HL-60 (cell line): ENCODE data around the gene TNFSF11.

Experiments used
- CTCF ChIP-seq: IDR thresholded peaks from one replicate; pipeline ENCODE4 v1.5.1; 2011; ENCODE audit warnings: low read length, control low read depth, inconsistent platforms; ENCODE audit not compliant: insufficient read depth
- POLR2AphosphoS5 ChIP-seq: IDR thresholded peaks from 2 replicates; pipeline ENCODE4 v1.6.1; 2012; ENCODE audit warnings: low read depth
- REST ChIP-seq: IDR thresholded peaks from 2 replicates; pipeline ENCODE4 v1.6.1; 2012; ENCODE audit warnings: low read depth; ENCODE audit not compliant: insufficient replicate concordance
- SPI1 ChIP-seq: IDR thresholded peaks from 2 replicates; pipeline ENCODE4 v1.6.1; 2012; ENCODE audit warnings: low read depth, mild to moderate bottlenecking, borderline replicate concordance

- TF ChIP-seq CTCF: no peak
- no peak for TF ChIP-seq REST
- no peak for TF ChIP-seq SPI1
- no peak for TF ChIP-seq POLR2AphosphoS5
Measured at GRCh38 chr13:42571895-42572294, 2.1 kb upstream of the TNFSF11 start.
